Stimulated activated CD8-positive, alpha-beta memory T cell treated with anti-CD3 and anti-CD28 coated beads, Interleukin-12 subunit alpha, Interleukin-12 subunit beta, amount 100 ng/mL, for 1 hour (primary cell): ENCODE measurements around the gene COL3A1.

Source experiments
- DNase-seq: peaks from one replicate; pipeline ENCODE4 v3.0.0-alpha.2; 2020; ENCODE audit warnings: low read depth

The COL3A1 gene

DNA sequence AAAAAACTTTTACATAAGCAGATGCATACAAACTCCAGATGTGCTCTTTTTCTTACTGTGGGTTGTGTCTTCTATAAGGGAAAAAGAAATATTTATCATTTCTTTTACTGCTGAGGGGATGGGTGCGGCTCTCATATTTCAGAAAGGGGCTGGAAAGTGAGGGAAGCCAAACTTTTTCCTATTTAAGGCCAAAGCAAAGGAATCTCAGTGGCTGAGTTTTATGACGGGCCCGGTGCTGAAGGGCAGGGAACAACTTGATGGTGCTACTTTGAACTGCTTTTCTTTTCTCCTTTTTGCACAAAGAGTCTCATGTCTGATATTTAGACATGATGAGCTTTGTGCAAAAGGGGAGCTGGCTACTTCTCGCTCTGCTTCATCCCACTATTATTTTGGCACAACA, at the start of gene COL3A1:
TSS of gene COL3A1 (plus strand) at position 210 of the 400 bp plus-strand sequence. CDS start at position 327, 117 bp downstream.
- DNase-seq: no peak

DNA sequence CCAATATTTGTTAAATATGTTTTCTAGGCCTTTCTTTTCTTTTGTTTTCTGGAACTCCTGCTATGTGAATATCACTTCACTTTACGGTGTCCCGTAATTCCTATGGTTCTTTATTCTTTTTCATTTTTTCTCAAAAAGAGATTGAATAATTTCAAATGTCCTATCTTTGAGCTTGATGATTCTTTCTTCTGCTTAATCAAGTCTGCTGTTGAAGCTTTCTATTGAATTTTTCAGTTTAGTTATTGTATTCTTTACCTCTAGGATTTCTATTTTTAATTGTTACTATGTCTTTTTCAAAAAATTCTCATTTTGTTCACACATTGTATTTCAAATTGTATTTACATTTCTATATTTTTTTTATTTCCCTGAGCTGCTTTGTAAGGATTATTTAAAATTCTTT, 45.5 kb upstream of the COL3A1 start:
- DNase-seq: no peak

DNA sequence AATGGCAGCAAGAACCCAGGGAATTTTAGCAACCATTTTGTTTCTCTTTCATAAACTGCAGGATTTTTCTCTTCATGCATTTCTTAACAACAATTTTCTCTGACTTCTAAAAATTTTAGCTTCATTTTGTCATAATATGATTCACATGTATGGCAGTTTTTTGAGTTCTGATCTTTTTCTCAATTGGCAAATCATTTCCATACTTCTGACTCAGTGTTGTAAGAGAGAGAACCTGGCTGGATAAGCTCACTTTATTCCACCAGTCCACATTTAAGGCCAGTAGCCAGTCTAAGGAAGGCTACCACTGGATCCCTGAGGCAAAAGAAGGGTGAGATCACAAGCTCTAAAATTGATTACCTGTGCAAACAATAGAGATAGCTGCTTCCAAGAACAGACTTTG, 42.8 kb upstream of the COL3A1 start:
- no peak for DNase-seq

DNA sequence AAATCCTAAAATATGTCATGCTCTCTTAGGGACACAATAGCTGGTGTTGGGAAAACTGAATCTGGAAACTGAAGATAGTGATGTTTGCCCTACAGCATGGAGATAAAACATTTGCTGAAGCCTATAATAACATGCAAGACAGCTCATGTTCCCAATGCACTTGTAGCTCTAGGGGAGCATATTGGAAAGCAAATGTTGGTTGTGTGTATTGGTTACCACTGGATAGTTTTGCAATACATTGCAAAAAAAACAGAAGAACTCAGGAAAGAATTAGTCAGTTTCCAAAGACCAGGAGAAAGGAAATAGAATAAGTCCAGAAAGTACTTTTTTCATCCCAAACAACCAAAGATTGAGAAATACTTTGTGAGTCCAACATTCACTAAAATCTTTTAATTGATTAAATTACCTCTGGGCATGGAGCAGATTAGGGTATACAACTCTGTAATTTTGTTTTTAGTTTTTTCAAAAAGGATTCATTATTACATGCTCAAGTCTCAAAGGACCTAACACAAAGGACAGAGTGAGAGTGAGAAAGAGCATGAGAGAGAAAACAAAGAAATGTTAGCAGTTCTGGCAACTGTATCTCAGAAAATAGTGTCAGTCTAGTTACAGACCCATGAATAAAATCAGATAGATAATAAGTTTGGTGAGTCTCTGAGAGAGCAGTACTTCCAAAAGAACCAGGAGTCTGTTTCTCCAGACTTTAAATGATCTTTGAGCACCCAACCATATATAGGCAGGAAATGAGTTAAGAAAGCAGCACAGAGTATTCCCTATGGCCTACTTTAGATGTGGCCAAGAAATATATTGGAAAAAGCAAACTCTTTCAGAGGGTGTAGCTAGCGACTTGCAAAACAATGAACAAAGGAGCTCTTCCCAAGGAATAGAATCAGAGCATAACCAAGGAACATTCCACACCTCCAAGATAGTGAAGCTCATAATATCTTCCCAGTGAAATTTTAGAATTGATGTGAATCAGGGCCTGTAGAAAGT, 36.6 kb upstream of the COL3A1 start:
- DNase-seq: no peak

DNA sequence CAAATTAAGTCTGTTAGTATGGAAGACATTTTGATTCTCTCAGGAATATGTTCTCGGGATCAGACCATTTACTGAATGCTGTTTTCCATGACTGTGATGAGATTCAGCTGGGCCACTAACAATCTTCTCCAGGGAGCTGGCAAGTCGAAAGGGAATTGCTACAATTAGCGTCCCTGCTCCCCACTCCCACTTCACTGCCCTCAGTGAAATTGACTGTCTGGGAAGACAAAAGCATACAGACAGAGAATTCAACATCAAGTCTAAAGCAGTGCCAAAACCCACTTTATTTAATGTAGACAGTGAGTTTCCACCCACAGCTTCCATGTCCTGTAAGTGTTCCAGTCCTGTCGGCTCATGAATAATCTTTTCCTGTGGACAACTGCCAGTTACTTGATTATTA, 34.0 kb upstream of the COL3A1 start:
- DNase-seq: no peak

DNA sequence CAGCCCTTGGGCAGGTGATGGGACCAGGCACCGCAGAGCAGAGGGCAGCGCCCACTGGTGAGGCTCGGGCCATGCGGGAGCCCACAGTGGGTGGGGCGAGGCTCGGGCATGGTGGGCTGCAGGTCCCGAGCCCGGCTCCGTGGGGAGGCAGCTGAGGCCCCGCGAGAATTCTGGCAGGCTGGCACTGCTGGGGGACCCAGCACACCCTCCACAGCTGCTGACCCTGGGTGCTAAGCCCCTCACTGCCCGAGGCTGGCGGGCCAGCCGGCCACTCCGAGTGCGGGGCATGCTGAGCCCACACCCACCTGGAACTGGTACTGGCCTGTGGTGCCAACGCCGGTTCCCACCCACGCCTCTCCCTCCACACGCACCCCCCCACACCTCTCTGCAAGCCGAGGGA, 29.7 kb upstream of the COL3A1 start:
- DNase-seq: no peak

DNA sequence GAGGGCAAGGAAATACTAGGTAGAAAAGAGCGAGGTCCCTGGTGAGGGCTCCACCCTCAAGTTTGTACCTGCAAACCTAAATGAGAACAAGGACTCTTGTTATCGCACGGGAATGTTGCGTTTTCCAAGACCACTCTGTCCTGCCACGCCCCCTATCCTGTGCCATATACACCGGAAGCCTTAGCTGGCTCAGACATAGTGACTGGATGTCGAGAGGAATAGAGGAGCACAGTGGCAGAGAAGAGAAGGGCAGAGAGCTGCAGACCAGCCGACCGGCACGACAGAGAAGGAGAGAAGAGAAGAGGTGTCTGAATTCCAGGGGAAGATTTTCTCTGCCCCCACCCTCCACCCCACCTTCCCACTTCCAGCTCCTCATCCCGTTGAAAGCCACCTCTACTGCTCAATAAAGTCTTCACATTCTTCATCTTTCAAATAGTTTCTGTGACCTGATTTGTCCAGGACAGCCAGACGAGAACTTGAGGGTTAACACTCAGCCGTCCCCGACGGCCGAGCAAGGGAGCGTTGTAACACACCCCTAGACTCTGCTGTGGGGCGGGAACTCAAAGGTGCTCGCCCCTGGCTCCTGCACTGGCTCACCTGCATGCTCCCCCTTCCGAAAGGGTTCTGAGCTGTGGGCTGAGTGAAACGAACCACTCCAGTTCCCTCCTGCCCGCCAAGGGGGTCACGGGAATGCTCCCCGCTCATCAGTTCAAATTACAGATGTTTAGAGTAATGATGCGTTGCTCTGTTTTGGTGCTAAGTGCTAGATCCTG, 24.9 kb upstream of the COL3A1 start:
- no peak for DNase-seq

DNA sequence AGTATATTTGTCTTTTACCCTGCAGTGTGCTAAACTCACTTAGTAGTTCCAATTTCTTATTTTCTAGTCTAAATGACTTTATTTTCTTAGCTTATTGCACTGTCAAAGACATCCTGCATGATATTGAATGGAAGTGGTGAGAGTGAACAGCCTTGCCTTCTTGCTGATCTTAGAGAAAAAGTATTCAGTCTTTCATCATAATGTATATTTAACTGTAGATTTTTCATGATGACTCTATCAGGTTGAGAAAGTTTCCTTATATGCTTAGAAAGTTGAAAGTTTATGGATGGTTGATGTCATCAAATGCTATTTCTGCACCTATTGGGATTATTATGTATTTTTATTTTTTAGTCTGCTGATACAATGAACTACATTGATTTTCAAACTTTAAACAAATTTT, 21.3 kb upstream of the COL3A1 start:
- DNase-seq: no peak

DNA sequence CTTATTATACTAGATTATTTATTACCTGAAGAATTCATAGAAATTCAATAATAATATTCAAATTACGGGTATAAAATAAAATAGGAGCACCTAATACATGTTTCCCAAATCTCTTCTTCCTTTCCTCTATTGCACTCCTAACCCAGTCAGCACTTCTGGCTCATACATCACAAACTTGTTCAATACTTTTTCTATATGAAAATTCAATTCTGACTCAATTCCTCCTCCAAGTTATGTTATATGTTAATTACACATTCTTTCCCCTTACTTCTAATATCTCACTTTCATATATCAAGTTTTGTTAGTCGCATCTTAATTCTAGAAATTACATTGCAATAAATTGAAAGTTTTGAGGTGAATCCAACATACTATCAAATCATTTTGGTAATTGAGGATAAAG, 17.9 kb upstream of the COL3A1 start:
- DNase-seq: no peak

DNA sequence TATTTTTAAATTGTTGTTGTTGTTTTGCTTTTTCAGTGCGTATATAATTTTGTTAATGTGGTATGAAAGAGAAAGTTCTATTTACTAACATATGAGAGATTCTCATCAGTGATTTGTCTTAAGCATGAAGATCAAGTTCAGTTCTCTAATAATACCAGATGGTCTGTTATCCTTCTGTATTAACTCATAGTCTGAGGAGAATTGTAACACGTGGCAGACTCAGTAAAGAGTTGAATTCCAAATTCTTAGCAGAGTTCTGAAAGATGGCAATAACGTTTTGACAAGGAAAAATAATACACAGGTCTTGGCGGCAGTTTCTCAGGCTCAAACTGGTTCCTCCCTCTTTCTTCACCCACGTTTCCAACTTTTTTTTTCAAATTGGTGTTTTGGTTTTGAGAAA, 17.2 kb upstream of the COL3A1 start:
- no peak for DNase-seq

DNA sequence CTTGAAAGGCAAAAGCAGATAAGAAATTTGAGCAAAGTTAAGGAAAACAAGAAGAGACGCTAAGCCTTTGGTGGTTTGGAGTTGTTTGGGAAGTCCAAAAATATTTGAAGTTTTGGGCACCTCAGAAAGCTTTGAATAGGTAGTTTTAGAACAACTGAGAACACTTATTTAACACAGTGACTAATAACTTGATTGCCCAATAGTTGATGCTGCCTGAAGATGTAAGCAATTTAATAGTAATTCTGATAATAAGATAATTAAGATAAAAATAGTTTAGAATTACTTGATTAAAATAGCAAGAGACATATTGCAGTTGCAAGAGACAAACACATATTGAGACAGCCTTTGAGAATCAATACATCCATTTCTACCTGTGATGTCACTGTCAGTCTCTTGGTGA, 16.5 kb upstream of the COL3A1 start:
- no peak for DNase-seq

DNA sequence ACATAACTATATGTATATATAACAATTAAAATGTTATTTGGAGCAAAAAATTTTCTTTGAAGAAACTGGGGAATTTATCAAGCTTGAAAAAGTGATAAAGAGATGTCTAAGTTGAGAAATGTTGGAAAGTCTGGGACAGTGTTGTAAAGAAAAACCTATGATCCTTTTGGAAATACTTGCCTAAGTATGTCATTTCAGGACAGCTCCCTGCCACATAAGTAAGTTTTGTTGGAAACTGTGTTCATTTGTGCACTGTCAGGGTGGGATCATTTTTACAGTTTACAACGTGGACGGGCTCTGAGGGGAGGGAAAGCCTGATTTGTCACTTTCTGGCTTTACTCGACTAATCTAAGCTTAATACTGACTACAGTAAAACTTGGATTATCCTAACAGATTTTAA, 10.4 kb upstream of the COL3A1 start:
- no peak for DNase-seq

DNA sequence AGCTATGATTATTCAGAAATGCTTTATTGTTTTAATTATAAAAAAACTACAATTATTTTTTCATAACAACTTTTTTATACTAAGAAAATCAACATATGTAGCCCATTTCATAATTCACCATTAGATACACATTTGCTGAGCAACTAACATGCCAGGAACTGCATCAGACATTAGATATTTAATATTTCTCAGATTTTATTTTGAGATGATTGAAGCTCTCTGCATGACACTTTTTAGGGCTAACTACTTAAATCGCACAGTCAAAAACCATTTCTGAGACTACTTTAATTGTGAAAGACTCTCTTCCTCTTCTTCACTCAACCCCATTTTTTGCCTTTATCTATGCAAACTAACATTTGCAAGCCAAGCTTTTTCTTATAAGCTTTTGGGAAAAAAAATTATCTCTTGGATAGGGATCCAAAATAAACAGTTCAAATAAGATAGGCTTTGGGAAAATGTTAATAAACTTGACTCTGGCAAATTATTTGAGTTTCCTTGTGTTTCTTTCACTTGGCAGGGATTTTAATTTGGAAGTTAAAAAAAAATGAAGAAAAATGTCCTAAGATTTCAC, 9.1 kb upstream of the COL3A1 start:
- DNase-seq: no peak

DNA sequence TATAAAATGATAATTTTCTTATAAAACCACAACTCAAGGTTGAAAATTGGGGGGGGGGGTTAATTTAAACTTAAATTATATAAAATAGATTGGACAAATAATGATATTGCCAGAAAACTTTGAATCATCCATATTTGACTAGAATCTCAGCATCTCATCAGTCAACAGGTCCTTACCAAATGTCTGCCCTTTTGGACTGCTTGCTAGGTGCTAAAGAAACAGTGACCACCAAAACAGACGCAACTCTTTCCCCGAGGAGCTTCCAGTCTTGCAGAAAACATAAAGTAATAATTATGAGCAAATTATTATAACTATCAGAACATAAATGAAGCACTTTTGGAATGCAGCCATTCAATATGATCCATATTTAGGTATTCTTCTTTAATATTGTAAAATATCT, 8.6 kb upstream of the COL3A1 start:
- no peak for DNase-seq

DNA sequence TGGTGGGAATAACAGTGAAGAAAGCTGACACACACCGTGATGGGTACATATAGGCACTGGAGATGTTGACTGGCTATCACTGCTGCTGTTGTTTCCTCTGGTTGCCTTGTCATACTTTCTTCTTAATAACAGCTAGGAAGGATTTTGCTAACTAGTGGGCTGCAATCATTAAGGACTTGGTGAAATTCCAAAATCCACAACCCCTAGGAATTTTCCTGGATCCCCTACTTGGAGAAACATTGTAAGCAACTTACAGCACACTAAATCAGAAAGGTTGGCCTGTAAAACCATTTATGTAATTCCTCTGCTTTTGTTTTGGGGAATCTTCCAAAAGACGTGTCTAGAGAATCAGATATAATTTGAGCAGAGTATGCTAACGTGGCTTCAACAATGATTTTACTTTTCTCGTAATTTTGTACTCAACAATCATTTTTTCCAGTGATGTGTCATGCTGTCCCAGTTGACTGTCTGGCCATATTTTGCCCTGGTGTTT, 8.0 kb upstream of the COL3A1 start:
- no peak for DNase-seq

DNA sequence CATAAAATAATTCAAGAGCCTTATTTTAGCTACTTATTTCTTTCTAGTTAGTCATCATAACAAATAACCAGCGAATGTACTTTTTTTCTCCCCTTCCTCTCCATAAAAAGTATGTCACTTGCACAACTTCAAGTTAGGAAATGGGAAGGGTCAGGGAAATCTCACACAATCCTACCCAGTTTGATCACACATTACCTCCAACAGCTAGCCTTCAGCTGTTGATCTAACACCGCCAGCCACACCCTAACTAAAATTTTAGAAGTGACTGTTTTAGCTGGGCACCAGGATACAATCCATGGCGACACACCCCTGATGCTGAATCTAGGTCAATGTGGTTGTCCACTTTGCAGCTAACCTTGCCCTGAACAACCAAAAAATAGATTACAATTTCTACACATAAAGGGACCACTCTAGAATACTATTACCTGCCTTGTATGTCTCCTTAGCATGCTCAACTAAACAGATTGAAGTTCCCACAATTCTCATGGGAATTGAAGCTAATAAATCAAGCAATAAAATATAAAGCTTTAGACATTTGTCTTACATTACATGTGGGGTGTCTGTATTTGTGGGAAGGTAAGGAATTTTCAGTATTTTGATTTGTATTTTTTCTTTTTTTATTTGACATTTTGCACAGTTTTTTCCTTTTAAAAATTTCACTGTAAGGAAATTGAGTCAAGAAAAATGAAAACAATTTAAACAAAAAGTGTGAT, 7.3 kb upstream of the COL3A1 start:
- DNase-seq: no peak

DNA sequence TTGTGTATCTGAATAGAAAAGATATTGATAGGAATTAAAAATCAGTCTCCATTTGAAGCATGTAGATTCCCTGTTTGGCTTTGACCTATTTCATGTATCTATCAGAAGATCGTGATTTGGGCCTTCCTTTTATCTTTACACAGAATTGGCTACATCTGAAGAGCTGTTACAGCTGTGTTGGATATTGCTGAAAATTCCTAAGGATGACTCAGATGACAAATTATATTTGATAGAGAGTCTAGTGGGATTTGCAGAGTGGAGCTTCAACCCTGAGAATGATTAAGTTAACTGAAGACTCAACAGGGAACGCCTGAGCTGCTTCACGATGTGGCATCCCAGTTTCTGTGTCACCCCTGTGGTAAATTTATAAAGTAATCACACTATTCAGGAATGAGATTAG, 4.9 kb upstream of the COL3A1 start:
- DNase-seq: no peak

DNA sequence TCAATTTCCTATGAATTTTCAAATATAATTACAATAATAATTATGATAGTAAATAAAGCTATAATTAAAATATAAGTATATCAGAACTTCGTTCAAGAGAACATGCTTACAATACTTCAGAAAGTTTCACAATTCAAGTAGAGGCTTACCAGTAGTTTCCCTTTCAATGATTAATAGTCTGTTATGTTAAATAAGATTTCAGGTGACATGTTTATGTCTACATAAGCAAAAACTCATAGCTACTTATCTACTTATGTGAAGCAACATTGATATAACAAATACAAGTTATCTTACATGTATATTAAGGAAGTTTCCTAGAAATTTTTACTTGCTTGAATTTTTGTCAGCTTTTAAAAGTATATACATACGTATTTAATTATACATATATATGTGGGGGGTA, 4.5 kb upstream of the COL3A1 start:
- no peak for DNase-seq

DNA sequence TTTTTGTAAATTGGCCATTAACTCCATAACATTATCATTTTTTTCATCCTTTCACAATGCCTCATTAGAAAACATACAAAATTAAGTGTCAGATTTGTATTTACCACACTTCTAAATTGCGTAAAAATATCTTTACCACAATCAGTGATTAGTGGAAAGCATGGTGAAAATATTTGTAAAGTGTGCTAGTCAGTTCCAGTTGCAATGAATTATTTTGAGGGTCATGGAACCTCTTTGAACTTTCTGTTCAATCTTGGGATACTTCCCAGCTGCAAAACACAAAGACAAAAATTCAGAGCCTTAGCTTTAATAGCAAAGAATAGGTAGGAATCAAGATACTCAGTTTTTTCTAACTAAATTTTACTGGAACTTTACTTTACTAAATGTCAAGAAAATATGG, 4.0 kb upstream of the COL3A1 start:
- no peak for DNase-seq

DNA sequence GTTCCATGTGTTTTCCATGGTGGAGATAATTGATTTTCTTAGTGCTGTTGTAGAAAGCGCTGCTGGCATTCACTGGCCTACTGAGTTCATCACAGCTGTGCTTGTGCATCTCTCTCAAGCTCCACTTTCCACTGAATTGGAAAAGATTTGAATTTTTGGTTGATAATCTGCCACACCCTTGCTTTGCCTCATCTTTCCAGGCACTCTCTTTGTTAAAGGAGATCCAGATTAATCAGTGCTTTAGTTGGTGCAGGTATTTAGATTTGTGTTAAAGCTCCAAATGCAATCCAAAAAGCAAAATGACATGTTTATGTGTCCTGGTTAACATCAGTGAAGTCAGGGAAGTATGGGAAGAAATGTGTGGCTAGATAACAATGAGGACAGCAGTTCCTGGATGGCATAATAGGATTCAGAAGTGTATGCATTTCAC, 2.7 kb upstream of the COL3A1 start:
- DNase-seq: no peak

DNA sequence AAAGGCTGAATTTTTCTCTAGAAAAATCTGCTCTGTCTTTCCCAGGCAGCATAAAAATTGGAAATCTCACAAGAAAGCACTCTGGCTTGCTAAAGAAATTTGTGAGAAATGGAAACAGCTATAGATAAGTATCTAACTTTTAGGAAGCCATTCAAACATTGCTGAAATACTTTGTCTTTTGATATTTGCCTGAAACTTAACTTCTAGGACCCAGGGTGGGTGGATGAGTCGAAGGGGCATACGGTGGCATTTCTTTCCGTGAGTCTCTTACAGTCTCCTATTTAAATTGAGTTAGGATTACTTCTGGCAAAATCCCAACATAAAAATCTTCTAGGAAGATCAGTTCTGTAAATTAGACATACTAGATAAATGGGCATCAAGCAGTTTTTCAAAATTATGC, 532 bp upstream of the COL3A1 start:
- no peak for DNase-seq

DNA sequence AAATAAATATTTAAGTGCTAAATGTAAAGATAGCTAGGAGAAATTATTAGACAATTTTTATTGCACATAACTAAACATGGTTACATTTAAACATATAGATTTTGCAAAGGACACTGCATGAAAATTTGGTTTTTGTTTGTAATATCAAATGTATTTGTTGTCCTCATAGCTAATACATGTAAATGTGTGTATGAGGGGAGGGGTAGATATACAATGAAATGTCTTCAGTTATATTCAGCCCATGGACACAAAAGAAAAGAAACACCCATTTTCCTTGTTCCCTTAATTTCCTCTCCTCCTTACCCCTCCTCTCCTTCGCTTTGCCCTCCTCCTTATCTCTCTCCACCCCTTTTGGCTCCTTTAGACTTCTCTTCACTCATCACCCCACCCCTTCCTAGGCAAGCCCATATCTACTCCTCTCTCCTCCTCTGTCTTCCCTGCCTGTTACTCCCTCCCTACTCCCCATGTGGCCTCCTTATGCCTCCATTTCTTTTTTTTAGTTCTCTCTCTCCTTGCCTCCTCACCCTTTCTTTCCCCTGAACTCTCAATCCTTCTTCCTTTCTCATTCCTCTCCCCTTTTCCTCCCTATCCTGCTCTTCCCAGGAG, 1.4 kb downstream of the COL3A1 start:
- no peak for DNase-seq
